Measurements from ENCODE around the gene COX8A.

Gene COX8A

DNA sequence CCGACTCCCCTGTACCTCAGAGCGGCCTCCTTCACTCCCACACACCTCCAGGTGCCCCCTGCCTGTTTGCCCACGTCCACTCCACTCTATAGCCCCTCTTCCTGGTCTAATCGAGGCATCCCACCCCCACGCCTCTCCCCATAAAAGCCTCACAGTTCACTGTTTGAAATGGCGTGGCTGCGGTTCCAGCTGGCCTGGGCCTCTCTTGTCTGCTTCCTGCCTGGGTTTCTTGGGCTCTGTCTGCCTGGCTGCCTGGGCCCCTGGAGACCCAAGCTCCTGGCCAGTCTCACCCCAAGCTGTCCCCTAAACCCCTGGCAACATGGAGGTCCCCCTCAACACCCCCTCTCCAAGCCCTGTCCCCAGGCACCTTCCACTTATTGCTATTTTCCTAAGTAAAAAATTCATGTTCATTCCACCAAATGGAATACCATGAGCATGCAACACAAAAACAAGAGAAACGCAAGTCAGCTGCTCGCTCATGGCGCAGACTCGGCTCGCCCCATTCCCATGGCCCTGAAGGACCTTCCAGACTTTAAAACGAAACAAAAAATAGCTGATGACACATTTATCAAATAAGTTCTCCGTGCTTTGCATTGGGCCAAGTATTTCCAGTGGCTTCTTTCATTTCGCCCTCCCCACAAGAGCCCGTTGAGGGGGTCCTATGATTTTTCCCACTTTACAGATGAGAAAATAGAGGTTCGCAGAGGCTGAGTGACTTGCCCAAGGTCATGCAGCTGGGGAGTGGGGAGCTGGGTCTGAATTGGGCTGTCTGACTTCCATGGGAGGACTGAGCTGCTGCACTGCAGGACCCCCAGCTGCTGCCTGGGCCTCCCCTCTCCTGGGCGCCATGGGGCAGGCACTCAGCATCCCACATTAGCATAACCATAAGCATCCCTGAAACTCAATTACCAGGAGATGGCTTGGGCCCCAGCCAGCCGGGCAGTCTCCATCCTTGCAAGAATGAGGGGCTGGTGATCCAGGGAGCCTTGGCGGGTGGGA, 49.6 kb downstream of the COX8A start:
- no peak for DNase-seq

DNA sequence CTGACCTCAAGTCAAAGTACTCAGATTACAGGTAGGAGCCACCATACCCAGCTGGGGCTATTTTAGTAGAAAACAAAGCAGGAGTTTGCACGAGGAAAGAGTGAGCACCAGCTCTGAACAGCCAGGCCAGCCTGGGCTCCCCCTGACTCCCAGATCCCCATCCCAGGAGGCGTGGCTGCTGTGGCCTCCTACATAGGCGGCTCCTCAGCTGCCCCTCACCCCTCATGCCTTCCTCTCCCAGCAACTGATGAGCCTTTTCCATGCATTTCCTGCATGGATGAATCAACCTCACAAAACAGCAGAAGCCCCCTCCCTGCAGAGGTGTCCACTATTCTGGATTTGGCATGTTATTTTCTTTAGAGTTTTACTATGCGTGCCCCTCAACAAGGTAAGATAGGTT, 50.8 kb downstream of the COX8A start:
- DNase-seq, result no peak
